ENCODE data around the gene SPATA19.

Gene SPATA19, protein sequence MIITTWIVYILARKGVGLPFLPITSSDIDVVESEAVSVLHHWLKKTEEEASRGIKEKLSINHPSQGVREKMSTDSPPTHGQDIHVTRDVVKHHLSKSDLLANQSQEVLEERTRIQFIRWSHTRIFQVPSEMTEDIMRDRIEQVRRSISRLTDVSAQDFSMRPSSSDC

DNA sequence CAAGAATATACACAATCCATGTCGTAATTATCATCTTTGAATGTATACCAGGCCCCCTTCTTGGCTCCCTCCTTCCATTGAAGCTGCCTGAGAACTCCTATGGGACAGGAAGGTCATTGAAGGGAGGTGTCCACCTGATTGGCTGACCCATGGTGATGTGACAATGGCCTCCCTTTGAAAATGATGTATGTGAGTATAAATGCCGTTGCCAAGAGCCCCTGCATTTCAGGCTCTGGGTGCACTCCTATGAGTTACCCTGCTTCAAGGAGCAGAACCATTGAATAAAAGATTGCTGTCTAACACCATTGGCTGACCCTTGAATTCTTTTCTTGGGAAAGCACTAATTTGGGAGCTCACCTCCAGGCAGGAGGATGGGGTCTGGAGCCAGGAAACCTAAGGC, at the start of gene SPATA19:
Gene SPATA19, minus strand, starts transcription at position 101 of the 400 bp plus-strand sequence. Its CDS starts 67 bp downstream, at position 34.
- no peaks in the 10 kb centered on the region for H3K4me1 ChIP-seq (ENCODE audit: insufficient read depth, low read length)
- H3K9ac ChIP-seq (ENCODE audit: low read depth, low read length), result no peak within 1 kb of the TSS
- no peaks in the 10 kb centered on the region for H3K9me3 ChIP-seq (ENCODE audit: control insufficient read depth, insufficient read depth, low read length)
- H3K36me3 ChIP-seq (ENCODE audit: insufficient read depth, low read length), result no peaks in the 10 kb centered on the region

GRCh38 chr11:133895061-133895479, 49.8 kb upstream of the SPATA19 start:
- Histone ChIP-seq H3K36me3 (ENCODE audit: insufficient read depth, low read length) (no peaks in the 10 kb centered on the region), H3K4me1 (ENCODE audit: insufficient read depth, low read length) (peaks cover 30% of the 10 kb centered on the region), H3K9ac (ENCODE audit: low read depth, low read length) (peak overlapping the region; percentile 10; the same call in 1 of the 2 replicates), H3K9me3 (ENCODE audit: control insufficient read depth, insufficient read depth, low read length) (no peaks in the 10 kb centered on the region)

DNA sequence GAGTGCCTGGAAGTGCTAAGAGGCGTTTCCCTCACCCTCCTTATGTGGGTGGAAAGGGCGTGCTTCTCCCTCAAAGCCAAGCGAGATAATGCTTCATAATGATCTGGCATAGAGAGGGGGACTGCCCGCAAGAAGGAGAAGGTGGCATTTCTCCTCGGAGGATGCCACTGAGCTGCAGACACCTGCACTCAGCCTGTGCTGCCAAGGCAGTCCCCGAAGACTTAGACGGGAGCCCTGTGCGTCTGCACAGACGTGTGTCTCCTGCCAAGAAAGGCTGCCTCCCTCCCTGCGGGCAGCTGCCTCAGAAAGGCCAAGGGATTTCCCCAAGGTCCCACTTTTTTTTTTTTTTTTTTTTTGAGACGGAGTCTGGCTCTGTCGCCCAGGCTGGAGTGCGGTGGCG, 48.1 kb upstream of the SPATA19 start:
- no peak overlapping the region for H3K9ac ChIP-seq (ENCODE audit: low read depth, low read length)
- no peaks in the 10 kb centered on the region for H3K36me3 ChIP-seq (ENCODE audit: insufficient read depth, low read length)
- peaks cover 25% of the 10 kb centered on the region for H3K4me1 ChIP-seq (ENCODE audit: insufficient read depth, low read length)
- H3K9me3 ChIP-seq (ENCODE audit: control insufficient read depth, insufficient read depth, low read length), result no peaks in the 10 kb centered on the region

DNA sequence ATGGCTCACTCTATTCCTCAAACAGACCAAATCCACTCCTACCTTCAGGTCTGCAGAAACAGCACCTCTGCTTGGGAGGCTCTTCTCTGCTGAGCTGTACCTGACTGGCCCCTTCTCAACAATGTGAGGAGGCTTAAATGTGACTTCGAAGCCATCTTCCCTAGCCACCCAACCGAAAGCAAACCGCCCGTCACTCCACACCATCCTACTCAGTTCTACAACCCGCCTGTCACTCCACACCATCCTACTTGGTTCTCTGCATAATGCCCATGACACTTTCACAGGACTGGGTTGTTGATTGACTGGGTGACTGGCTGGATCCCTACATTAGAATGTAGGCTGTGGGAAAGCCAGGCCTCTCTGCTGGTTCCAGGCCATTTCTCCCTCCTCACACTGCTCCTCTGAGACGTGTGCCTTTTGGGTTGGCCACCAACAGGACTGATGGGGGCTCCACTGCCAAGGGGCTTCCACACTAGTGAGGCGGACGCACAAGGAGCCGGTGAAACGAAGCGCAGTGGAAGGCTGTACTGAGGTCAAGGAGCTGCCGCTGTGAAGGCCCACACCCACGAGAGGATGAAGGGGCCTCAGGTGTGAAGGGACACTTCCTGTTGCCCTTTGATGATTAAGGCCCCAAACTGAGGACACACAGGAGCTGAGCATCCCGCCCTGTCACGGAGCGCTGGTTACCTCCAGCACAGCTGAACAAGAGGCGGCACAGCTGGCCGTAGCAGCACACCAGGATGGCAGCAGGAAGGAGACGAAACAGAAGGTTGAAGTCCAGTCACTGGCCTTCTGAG, 47.5 kb upstream of the SPATA19 start:
- Histone ChIP-seq H3K36me3 (ENCODE audit: insufficient read depth, low read length) (no peaks in the 10 kb centered on the region), H3K9ac (ENCODE audit: low read depth, low read length) (no peak overlapping the region), H3K4me1 (ENCODE audit: insufficient read depth, low read length) (peaks cover 25% of the 10 kb centered on the region), H3K9me3 (ENCODE audit: control insufficient read depth, insufficient read depth, low read length) (no peaks in the 10 kb centered on the region)

DNA sequence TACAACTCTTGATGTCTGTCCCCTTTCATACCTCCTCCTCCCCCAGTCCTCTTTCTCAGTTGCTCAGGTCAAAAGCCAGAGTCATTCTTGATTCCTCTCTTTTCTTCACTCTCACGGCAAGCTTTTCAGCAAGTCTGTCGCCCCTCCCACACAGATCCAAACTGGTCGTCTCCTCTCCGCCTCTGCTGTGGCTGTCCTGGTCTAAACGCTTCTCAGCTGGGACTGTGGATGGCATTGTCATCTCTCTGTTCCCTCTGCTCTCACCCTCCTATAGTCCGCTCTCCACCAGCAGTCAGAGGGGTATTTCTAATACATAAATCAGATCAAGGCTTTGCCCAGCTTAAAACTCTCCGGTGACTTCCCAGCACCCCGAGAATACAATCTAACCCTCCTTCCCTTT, 46.8 kb upstream of the SPATA19 start:
- Histone ChIP-seq H3K4me1 (ENCODE audit: insufficient read depth, low read length) (peaks cover 25% of the 10 kb centered on the region), H3K9ac (ENCODE audit: low read depth, low read length) (no peak overlapping the region), H3K9me3 (ENCODE audit: control insufficient read depth, insufficient read depth, low read length) (no peaks in the 10 kb centered on the region), H3K36me3 (ENCODE audit: insufficient read depth, low read length) (no peaks in the 10 kb centered on the region)

DNA sequence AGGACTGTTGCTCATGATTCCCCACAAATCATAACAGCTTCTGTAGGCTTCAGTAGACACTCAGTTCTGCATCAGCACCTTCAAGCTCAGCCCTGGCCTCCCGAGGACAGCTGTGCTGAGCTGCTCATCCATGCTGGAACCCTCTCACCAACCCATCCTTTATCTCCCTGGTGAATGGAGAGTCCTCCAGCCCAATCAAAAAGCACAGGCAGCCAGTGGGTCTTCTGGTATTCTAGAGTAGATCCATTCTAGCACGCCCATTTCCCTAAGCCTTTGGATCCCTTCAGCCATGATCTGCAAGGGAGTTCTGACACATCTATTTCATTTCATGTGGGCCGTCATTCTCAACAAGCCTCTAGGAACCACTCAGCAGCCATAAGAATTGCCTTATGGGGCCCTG, 44.6 kb upstream of the SPATA19 start:
- Histone ChIP-seq H3K9me3 (ENCODE audit: control insufficient read depth, insufficient read depth, low read length) (no peaks in the 10 kb centered on the region), H3K36me3 (ENCODE audit: insufficient read depth, low read length) (no peaks in the 10 kb centered on the region), H3K4me1 (ENCODE audit: insufficient read depth, low read length) (peaks cover 9% of the 10 kb centered on the region; the same call in 1 of the 2 replicates)

DNA sequence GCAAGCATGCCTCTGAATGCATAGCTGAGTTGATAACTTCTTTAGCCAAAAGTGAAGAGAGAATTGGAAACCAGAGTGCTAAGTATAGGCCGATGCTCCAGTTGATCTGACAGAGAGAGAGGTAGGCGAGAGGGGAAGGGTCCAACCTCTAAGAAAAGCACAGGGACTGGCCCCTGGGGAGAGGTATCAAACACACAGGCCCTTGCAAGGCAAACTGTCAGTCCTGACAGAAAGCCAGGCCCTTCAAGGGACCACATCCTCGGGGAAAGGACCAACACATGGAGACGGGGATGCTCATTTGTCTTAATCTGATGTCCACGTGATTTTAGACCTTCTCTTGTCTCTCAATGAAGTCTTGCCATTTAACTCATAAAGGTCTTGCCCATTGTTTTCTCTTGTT, 43.9 kb upstream of the SPATA19 start:
- H3K9ac ChIP-seq (ENCODE audit: low read depth, low read length), result no peak overlapping the region
- peaks cover 2% of the 10 kb centered on the region; the same call in 1 of the 2 replicates for H3K4me1 ChIP-seq (ENCODE audit: insufficient read depth, low read length)
- H3K36me3 ChIP-seq (ENCODE audit: insufficient read depth, low read length), result no peaks in the 10 kb centered on the region
- H3K9me3 ChIP-seq (ENCODE audit: control insufficient read depth, insufficient read depth, low read length), result no peaks in the 10 kb centered on the region

More for the DNA sequence above, 44.6 kb upstream of the SPATA19 start:
- H3K9ac ChIP-seq (ENCODE audit: low read depth, low read length), result no peak overlapping the region

DNA sequence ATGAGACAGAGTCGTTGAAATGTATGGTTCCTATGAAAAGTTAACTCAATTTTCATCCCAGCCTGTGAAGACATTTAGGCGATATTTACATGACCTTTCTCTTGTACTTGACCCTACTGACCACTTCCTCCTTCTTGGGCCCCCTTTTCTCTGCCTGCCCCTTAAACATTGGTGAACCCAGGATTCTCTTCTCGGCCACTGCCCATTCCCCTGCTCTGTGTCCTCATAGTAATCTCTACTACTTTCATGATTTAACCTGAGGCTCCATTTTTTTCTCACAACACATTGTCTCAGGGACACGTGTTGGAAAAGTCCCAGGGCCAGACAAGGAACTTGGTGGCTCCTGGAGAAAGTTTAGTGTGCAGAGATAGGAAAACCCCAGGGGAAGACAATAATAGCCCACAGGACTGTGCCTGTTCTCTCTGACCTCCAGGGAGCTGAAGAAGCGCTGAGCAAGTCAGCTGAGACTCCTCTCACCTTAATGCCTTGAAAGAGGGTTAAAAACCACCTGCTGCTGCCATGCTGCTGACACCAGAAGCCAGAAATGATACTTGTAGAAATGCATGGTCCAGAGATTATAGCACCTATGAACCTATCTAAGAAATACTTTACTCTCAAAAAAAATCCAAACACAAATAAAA, 42.5 kb upstream of the SPATA19 start:
- H3K9ac ChIP-seq (ENCODE audit: low read depth, low read length), result no peak overlapping the region
- no peaks in the 10 kb centered on the region for H3K36me3 ChIP-seq (ENCODE audit: insufficient read depth, low read length)
- no peaks in the 10 kb centered on the region for H3K4me1 ChIP-seq (ENCODE audit: insufficient read depth, low read length)
- H3K9me3 ChIP-seq (ENCODE audit: control insufficient read depth, insufficient read depth, low read length), result no peaks in the 10 kb centered on the region

DNA sequence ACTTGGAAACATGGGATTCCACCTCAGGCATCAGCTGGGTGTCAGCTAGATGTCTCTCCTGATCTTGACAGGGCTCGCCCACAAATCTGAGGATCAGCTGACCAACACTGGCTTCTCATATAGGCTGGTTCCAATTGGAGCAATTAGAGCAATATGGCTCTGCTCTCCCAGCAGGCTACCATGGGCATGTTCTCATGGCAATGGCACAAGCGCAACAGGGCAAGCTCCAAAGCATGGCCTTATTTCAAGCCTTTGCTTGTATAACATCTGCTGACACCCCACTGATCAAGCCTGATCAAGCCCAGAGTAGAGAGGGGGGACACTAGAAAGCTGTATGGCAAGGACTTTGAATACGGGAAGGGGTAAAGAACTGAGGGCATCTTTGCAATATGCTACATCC, 40.7 kb upstream of the SPATA19 start:
- H3K9ac ChIP-seq (ENCODE audit: low read depth, low read length), result no peak overlapping the region
- no peaks in the 10 kb centered on the region for H3K36me3 ChIP-seq (ENCODE audit: insufficient read depth, low read length)
- H3K9me3 ChIP-seq (ENCODE audit: control insufficient read depth, insufficient read depth, low read length), result no peaks in the 10 kb centered on the region
- no peaks in the 10 kb centered on the region for H3K4me1 ChIP-seq (ENCODE audit: insufficient read depth, low read length)

DNA sequence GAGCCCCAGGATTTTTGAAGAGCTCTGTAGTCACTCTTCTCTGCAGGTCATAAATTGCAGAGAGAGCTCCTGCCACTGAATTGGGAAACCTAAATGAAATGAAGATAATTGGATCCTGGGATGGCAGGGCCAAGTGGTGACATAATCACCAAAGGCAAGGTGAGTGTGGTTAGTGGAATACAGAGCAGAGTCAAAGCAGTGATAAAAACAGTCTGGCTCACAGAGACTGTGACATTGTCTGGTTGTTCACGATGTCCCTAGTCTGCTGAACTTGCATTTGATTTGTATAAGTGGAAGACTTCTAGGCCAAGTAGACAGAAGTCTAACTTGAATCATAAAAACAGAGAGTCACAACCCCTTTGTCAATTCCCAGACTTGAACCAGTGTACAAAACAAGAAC, 26.8 kb upstream of the SPATA19 start:
- Histone ChIP-seq H3K9me3 (ENCODE audit: control insufficient read depth, insufficient read depth, low read length) (peaks cover 3% of the 10 kb centered on the region; the same call in 1 of the 2 replicates), H3K4me1 (ENCODE audit: insufficient read depth, low read length) (no peaks in the 10 kb centered on the region), H3K9ac (ENCODE audit: low read depth, low read length) (no peak overlapping the region), H3K36me3 (ENCODE audit: insufficient read depth, low read length) (no peaks in the 10 kb centered on the region)

- Histone ChIP-seq H3K4me1 (ENCODE audit: insufficient read depth, low read length) (no peaks in the 10 kb centered on the region), H3K9me3 (ENCODE audit: control insufficient read depth, insufficient read depth, low read length) (no peaks in the 10 kb centered on the region), H3K9ac (ENCODE audit: low read depth, low read length) (no peak overlapping the region), H3K36me3 (ENCODE audit: insufficient read depth, low read length) (no peaks in the 10 kb centered on the region)
Observed at GRCh38 chr11:133867456-133867855, 22.1 kb upstream of the SPATA19 start.

DNA sequence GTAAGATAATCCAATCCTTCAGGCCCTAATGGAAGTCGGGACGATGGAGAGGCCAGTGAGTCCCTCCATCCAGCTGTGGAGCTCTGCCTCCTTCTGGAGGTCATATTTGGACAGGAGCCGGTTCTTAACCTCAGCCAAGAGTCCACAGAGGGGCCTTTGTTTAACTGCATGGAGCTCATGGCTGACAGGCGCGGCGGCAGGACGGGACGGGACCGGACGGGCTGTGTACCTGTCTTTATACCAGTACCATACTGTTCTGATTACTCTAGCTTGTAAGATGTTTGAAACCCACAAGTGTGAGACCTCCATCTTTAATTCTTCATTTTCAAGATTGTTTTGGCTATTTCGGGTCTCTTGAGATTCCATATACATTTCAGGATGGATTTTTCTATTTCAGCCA, 20.2 kb upstream of the SPATA19 start:
- Histone ChIP-seq H3K36me3 (ENCODE audit: insufficient read depth, low read length) (no peaks in the 10 kb centered on the region), H3K9me3 (ENCODE audit: control insufficient read depth, insufficient read depth, low read length) (no peaks in the 10 kb centered on the region), H3K9ac (ENCODE audit: low read depth, low read length) (no peak overlapping the region), H3K4me1 (ENCODE audit: insufficient read depth, low read length) (no peaks in the 10 kb centered on the region)

DNA sequence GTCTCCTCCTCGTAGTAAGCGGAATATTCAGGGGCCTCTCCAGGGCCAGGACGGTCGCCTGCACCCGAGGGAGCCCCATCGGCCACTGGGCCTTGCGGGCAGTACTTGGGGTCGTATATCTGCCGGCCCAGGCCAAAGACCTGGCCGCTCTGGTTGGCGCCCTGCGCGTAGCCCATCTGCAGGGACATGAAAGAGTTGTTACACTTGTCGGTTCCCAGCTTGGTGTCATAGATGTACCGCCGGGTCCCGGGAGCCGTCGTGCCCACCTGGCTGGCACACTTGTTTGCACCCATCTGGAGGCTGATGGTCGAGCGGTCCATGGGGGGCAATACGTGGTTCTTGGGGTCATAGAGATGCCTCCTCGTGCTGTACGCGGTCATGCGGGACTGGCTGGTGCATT, 19.4 kb upstream of the SPATA19 start:
- H3K9me3 ChIP-seq (ENCODE audit: control insufficient read depth, insufficient read depth, low read length), result no peaks in the 10 kb centered on the region
- no peaks in the 10 kb centered on the region for H3K36me3 ChIP-seq (ENCODE audit: insufficient read depth, low read length)
- no peak overlapping the region for H3K9ac ChIP-seq (ENCODE audit: low read depth, low read length)
- no peaks in the 10 kb centered on the region for H3K4me1 ChIP-seq (ENCODE audit: insufficient read depth, low read length)

- Histone ChIP-seq H3K9ac (ENCODE audit: low read depth, low read length) (no peak overlapping the region), H3K4me1 (ENCODE audit: insufficient read depth, low read length) (peaks cover under 1% of the 10 kb centered on the region; the same call in 1 of the 2 replicates), H3K36me3 (ENCODE audit: insufficient read depth, low read length) (no peaks in the 10 kb centered on the region), H3K9me3 (ENCODE audit: control insufficient read depth, insufficient read depth, low read length) (no peaks in the 10 kb centered on the region)
Observed at GRCh38 chr11:133860151-133860550, 14.8 kb upstream of the SPATA19 start.
